Gastrocnemius medialis (tissue), 4 donors: ENCODE results near the gene TUT4.

Experiments used
- POLR2A ChIP-seq, 2 donors: fragments of 450-650 bp; IDR thresholded peaks; one replicate each; pipeline ENCODE4 v1.6.1; 2017; ENCODE audit warnings: antibody characterized with exemption in 2 of 2, mild to moderate bottlenecking in 2 of 2, moderate library complexity in 2 of 2
- TF ChIP-seq, protein P1 (sequence below), 5 experiments: fragments of 450-650 bp in 3 of 5; fragments of 200-600 bp in 2 of 5; sonication (generic) in 2 of 5; IDR thresholded peaks in 4 of 5; conservative IDR thresholded peaks in 1 of 5; 1 replicate in 4 of 5; 2 replicates in 1 of 5; pipeline ENCODE4 v1.5.1; 2016 to 2019; ENCODE audit warnings: antibody characterized with exemption in 5 of 5, mild to moderate bottlenecking in 3 of 5, moderate library complexity in 3 of 5

DNA sequence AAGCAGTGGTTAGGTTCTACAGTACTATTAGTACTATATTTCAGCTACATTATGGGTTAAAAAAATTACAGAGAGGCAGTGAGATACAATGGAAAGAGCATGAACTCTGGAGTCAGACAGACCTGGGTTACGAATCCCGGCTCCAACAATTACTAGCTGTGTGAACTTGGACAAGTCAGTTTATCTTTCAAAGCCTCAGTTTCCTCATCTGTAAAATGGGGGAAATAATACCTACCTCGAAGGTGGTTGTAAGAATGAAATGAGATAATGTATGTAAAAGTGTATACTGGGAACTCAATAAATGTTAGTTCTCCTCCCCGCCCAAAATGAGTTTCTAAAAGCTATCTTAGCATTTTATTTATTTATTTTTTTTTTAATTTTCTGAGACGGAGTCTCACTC, 89.0 kb downstream of the TUT4 start:
- TF ChIP-seq, protein P1, sequence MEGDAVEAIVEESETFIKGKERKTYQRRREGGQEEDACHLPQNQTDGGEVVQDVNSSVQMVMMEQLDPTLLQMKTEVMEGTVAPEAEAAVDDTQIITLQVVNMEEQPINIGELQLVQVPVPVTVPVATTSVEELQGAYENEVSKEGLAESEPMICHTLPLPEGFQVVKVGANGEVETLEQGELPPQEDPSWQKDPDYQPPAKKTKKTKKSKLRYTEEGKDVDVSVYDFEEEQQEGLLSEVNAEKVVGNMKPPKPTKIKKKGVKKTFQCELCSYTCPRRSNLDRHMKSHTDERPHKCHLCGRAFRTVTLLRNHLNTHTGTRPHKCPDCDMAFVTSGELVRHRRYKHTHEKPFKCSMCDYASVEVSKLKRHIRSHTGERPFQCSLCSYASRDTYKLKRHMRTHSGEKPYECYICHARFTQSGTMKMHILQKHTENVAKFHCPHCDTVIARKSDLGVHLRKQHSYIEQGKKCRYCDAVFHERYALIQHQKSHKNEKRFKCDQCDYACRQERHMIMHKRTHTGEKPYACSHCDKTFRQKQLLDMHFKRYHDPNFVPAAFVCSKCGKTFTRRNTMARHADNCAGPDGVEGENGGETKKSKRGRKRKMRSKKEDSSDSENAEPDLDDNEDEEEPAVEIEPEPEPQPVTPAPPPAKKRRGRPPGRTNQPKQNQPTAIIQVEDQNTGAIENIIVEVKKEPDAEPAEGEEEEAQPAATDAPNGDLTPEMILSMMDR (IDR thresholded peaks at IDR 0.05 in 4 of 5, conservative IDR thresholded peaks at IDR 0.05 in 1 of 5): no peak
- no peak for TF ChIP-seq POLR2A (IDR thresholded peaks at IDR 0.05)
